ENCODE measurements around the gene MRO.

DNA sequence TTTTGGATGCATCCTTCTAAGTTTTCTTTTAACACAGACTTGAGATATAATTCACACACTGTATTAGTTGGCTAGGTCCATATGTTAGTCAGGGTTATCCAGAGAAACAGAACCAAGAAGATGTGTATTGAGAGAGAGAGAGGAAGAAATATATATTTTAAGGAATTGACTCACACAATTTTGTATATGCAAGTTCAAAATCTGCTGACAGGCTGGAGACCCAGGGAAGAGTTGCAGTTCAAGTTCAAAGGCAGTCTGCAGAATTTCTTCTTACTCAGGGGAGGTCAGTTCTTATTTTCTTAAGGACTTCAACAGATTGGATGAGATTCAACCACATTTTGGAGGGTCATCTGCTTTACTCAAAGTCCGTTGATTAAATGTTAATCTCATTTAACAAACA lies 23.0 kb upstream of the MRO start:
- TF ChIP-seq, protein P1, sequence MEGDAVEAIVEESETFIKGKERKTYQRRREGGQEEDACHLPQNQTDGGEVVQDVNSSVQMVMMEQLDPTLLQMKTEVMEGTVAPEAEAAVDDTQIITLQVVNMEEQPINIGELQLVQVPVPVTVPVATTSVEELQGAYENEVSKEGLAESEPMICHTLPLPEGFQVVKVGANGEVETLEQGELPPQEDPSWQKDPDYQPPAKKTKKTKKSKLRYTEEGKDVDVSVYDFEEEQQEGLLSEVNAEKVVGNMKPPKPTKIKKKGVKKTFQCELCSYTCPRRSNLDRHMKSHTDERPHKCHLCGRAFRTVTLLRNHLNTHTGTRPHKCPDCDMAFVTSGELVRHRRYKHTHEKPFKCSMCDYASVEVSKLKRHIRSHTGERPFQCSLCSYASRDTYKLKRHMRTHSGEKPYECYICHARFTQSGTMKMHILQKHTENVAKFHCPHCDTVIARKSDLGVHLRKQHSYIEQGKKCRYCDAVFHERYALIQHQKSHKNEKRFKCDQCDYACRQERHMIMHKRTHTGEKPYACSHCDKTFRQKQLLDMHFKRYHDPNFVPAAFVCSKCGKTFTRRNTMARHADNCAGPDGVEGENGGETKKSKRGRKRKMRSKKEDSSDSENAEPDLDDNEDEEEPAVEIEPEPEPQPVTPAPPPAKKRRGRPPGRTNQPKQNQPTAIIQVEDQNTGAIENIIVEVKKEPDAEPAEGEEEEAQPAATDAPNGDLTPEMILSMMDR (IDR thresholded peaks at IDR 0.05 in 4 of 5, conservative IDR thresholded peaks at IDR 0.05 in 1 of 5): no peak
- TF ChIP-seq POLR2A (IDR thresholded peaks at IDR 0.05): no peak
